ENCODE data around the gene RNF227. TPM values are rescaled to one million over a fixed set of nuclear protein-coding genes. Genes with fewer than 3 reads are reported as not detected.
"Not testable (repeated sequence)": the region's sequence is repeated elsewhere in the genome, so short reads cannot be mapped to it uniquely, and the experiment has no call there.

The RNF227 gene
- 3.1 TPM for polyA plus RNA-seq

DNA sequence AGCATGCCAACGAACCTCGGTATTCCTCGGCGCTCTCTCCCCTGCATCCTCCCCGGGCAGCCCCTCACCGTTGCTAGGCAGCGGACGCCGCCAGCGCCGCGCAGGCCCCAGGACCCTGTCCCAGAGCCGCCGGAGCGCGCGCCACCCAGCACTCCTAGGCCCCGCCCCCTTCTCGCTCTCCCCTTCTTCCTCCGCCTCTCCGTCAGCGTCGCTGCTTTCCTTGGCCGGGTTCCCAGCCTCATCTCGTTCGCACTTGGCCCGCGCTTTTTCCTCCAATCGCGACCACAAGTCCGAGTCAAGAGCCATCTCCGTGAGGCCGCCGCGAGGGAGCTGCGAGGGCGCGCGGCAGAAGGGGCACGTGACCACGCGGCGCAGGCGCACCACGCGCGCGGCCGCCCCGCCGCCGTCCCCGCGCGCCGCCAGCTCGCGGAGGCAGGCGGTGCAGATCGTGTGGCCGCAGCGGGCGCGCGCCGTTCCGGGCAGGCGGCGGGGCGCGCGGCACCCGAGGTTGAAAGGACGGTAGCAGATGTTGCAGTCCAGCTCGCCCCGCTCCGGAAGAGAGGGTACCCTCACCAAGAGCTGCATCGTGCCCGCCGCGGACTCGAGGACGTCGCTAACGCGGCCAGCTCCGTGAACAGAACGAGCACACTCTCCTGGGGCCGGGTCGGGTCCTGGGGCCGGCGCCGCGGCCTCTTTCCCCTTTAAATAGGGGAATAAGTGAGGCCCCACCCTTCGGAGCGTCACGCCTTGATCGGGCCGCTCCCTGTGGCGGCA lies at the start of gene RNF227:
TSS of gene RNF227 (minus strand) at position 679 of the 774 bp plus-strand sequence. CDS start at position 585, 94 bp downstream.
- Mint-ChIP-seq H3K4me3 (peak within 1 kb of the TSS; percentile 87 to 94 (median 90)), H3K9me3 (no peaks in the 10 kb centered on the region), H3K4me1 (peaks cover 16 to 24% (median 19%) of the 10 kb centered on the region in 3 donors), H3K27me3 (no peaks in the 10 kb centered on the region), H3K36me3 (no peaks in the 10 kb centered on the region), H3K27ac (peak within 1 kb of the TSS; percentile 83 to 95 (median 93))

DNA sequence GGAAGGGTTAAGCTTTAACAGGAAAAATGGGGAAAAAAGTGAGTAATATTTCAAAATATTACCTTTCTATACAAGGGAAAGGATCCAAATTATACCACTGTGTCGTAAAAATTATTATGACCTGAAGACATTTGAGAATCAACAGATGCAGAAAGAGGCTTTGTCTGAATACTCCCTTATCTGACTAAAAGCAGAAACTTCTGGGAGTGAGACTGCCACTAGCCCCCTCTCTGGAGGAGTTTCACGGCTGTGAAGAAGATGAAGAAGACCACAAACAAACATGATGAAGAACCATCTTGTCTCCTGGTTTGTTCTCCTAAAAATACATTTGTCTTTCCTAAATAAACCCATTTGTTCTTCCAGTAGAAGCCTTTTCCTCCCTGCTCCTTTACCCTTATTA lies 45.3 kb upstream of the RNF227 start:
- H3K36me3 Mint-ChIP-seq = no peaks in the 10 kb centered on the region
- H3K27me3 Mint-ChIP-seq = peaks cover 9% of the 10 kb centered on the region
- H3K9me3 Mint-ChIP-seq = no peaks in the 10 kb centered on the region
- no peak overlapping the region for H3K27ac Mint-ChIP-seq
- no peak overlapping the region for H3K4me3 Mint-ChIP-seq
- no peaks in the 10 kb centered on the region for H3K4me1 Mint-ChIP-seq

DNA sequence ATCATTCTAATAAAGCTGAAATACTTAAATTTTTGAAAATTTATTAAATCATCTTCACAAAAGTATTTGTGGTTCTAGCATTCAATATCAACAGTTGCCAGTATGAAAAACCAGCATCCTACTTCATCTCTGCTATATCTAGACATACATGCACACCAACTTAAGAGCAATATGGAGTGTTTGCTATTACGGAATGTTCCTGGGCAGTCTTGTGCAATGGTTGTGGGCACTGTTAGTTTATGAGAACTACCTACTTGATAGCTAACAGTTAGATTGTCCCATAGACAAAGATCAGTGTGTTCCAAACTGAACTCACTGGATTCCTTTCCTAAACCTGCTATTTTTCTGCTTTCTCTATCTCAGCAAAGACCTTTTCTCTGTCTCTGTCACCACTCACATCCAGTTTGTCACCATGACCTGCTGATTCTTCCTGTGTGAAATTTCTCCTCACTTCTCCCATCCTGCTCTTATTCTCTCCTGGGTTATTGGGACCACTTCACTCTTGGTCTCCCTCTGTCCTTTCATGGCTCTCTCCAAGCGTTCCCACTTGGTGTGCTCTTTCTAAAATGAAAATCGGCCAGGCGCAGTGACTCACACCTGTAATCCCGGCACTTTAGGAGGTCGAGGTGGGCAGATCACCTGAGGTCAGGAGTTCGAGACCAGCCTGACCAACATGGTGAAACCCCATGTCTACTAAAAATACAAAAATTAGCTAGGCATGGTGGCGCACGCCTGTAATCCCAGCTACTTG lies 43.6 kb upstream of the RNF227 start:
- Mint-ChIP-seq H3K9me3 (no peaks in the 10 kb centered on the region), H3K27me3 (peaks cover 9% of the 10 kb centered on the region), H3K4me3 (no peak overlapping the region), H3K27ac (no peak overlapping the region), H3K4me1 (no peaks in the 10 kb centered on the region), H3K36me3 (no peaks in the 10 kb centered on the region)

DNA sequence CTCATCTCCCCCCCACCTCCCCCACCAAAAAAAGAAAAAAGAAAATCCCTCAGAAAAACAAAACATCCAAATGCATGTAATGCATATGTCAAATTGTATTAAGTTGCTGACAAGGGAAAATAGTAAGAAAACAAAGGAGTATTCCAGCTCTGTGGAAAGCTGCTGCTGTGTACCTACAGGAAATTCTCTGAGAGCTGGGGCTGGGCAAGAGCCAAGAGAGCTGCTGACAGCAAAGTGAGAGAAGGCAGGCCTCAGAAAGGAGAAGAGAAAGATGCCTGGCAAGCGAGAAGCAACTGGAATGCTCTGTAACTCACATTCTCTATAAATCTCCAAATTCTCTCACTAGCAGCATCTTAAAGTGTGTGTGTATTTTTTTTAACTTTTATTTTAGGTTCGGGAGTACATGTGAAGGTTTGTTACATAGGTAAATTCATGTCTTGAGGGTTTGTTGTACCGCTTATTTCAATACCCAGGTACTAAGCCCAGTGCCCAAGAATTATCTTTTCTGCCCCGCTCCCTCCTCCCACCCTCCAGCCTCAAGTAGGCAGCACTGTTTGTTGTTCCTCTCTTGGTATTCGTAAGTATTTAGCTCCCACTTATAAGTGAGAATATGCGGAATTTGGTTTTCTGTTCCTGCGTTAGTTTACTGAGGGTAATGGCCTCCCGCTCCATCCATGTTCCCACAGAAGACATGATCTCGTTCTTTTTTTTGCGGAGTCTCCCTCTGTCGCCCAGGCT lies 40.3 kb upstream of the RNF227 start:
- H3K36me3 Mint-ChIP-seq = no peaks in the 10 kb centered on the region
- no peak overlapping the region for H3K4me3 Mint-ChIP-seq
- H3K27ac Mint-ChIP-seq = no peak overlapping the region
- H3K9me3 Mint-ChIP-seq = no peaks in the 10 kb centered on the region
- peaks cover 2% of the 10 kb centered on the region for H3K27me3 Mint-ChIP-seq
- H3K4me1 Mint-ChIP-seq = peaks cover 2 to 4% (median 3%) of the 10 kb centered on the region in 3 donors

DNA sequence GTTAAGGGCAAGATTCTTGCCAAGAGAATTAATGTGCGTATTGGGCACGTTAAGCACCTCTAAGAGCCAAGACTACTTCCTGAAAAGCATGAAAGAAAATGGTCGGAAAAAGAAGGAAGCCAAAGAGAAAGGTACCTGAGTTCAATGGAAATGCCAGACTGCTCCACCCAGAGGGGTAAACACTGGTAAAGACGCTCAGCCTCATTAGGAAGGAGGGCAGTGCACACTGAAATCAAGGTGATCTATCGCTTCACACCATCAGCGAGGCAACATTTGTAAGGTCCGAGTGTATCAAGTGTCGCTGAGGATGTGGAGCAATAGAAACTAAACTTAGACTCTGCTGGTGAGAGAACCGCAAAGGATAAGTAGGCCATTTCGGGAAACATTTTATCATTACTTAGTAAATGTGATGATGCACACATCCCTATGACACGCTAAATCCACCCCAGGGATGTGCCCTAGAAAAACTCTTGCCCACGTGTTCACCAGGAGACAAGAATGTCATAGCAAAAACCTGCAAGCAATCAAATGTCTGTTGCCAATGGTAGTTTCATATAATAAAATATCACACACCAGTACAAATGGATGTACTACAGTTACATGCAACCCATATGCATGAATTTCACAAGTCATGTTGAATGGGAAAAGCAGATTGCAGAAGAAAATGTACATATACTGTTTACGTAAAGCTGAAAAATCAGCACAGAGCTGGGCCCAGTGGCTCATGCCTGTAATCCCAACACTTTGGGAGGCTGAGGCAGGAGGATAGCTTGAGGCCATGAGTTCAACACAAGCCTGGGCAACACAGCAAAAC lies 39.5 kb upstream of the RNF227 start:
- H3K4me1 Mint-ChIP-seq = peaks cover 6 to 7% (median 6%) of the 10 kb centered on the region in 3 donors
- no peaks in the 10 kb centered on the region for H3K27me3 Mint-ChIP-seq
- no peak overlapping the region for H3K4me3 Mint-ChIP-seq
- H3K36me3 Mint-ChIP-seq = no peaks in the 10 kb centered on the region
- H3K27ac Mint-ChIP-seq = no peak overlapping the region
- H3K9me3 Mint-ChIP-seq = no peaks in the 10 kb centered on the region

DNA sequence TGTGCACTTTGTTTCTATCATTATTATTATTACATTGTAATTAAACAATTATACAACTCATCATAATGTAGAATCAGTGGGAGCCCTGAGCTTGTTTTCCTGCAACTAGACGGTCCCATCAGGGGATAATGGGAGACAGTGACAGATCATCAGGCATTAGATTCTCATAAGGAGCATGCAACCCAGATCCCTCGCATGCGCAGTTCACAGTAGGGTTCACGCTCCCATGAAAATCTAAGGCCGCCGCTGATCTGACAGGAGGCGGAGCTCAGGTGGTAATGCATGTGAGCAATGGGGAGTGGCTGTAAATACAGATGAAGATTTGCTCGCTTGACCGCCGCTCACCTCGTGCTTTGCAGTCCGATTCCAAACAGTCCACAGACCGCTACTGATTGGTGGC lies 37.2 kb upstream of the RNF227 start:
- H3K4me1 Mint-ChIP-seq = peaks cover 6 to 11% (median 6%) of the 10 kb centered on the region in 3 donors
- H3K27ac Mint-ChIP-seq, H3K4me3 Mint-ChIP-seq, H3K9me3 Mint-ChIP-seq, H3K36me3 Mint-ChIP-seq, H3K27me3 Mint-ChIP-seq: not testable (repeated sequence)

DNA sequence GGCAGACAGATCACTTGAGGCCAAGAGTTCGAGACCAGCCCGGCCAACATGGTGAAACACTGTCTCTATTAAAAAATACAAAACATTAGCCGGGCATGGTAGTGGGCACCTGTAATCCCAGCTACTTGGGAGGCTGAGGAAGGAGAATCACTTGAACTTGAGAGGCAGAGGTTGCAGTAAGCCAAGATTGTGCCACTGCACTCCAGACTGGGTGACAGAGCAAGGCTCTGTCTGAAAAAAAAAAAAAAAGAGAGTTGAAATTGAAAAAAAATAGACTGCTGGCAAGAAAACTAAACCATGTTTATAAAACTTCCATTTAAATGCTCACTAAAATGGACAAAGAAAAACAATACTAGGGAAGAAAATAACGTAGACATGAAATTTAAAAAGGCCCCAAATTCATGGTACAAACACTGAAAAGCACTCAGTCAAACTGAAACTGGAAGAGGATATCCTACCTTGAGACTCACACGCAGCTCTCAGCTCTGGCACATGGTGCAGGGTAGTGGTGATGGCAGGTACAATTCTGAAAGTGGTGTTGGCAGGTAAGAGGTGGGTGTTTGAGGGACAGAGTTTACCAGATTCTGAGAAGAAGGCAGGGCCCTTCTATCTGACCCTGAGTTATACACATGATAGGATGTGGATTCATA lies 35.2 kb upstream of the RNF227 start:
- H3K4me1 Mint-ChIP-seq = peaks cover 6 to 11% (median 6%) of the 10 kb centered on the region in 3 donors
- peak overlapping the region in 2 of 3 donors; percentile 24 to 32 for H3K27ac Mint-ChIP-seq
- H3K9me3 Mint-ChIP-seq = no peaks in the 10 kb centered on the region
- H3K27me3 Mint-ChIP-seq = no peaks in the 10 kb centered on the region
- H3K4me3 Mint-ChIP-seq = peak overlapping the region in 1 of 4 donors; percentile 79
- peaks cover 6% of the 10 kb centered on the region for H3K36me3 Mint-ChIP-seq

DNA sequence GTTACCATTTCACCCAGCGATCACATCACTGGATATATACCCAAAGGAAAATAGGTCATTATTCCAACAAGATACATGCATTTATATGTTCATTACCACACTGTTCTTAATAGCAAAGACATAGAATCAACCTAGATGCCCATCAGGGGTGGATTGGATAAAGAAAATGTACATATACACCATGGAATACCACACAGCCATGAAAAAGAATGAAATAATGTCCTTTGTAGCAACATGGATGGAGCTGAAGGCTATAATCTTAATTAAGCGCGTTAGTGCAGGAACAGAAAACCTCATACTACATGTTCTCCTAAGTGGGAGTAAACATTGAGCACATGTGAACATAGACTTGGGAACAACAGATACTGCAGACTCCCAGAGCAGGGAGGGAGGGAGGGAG lies 34.5 kb upstream of the RNF227 start:
- Mint-ChIP-seq H3K27ac (peak overlapping the region in 1 of 3 donors; percentile 58), H3K36me3 (peaks cover 6% of the 10 kb centered on the region), H3K27me3 (no peaks in the 10 kb centered on the region), H3K4me1 (peaks cover 6 to 11% (median 6%) of the 10 kb centered on the region in 3 donors), H3K4me3 (no peak overlapping the region), H3K9me3 (no peaks in the 10 kb centered on the region)

DNA sequence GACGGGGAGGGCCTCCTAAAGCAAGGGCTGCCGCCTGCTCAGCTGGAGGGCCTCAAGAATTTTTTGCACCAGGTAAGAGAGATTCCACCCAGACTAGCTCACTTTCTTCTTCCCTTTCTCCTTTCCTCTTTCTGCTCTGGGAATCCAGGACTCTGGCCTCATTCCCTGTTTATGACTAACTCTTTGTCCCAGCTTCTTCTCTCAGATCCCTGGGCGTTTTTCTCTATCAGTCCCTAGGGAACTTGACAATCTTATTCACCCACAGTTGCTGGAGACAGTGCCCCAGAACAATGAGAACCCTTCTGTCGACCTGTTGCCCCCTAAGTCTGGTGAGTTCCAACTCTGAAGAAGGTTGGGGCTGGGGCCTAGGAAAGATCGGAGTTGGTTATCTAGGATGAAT lies 31.6 kb upstream of the RNF227 start:
- H3K27ac Mint-ChIP-seq = no peak overlapping the region
- H3K4me1 Mint-ChIP-seq = peaks cover 6 to 11% (median 6%) of the 10 kb centered on the region in 3 donors
- H3K4me3 Mint-ChIP-seq = no peak overlapping the region
- H3K27me3 Mint-ChIP-seq = no peaks in the 10 kb centered on the region
- no peaks in the 10 kb centered on the region for H3K9me3 Mint-ChIP-seq
- H3K36me3 Mint-ChIP-seq = peaks cover 11% of the 10 kb centered on the region

DNA sequence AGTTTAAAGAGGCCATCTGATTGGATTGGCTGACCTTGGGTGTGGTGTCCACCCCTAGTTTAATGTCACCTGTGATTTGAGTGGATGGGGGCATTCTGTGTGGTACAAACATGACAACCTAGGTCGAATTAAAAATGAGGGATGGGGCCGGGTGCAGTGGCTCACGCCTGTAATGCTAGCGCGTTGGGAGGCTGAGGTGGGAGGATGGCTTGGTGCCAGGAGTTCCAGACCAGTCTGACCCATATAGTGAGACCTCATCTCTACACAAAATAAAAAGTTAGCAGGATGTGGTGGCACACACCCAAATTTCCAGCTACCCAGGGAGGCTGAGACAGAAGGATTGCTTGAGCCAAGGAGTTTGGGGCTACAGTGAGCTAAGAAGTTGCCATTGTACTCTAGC lies 30.4 kb upstream of the RNF227 start:
- H3K27ac Mint-ChIP-seq = peak overlapping the region in 1 of 3 donors; percentile 39
- H3K4me3 Mint-ChIP-seq = no peak overlapping the region
- H3K36me3 Mint-ChIP-seq = peaks cover 11% of the 10 kb centered on the region
- peaks cover 3 to 7% (median 4%) of the 10 kb centered on the region in 3 donors for H3K4me1 Mint-ChIP-seq
- no peaks in the 10 kb centered on the region for H3K27me3 Mint-ChIP-seq
- H3K9me3 Mint-ChIP-seq = no peaks in the 10 kb centered on the region

DNA sequence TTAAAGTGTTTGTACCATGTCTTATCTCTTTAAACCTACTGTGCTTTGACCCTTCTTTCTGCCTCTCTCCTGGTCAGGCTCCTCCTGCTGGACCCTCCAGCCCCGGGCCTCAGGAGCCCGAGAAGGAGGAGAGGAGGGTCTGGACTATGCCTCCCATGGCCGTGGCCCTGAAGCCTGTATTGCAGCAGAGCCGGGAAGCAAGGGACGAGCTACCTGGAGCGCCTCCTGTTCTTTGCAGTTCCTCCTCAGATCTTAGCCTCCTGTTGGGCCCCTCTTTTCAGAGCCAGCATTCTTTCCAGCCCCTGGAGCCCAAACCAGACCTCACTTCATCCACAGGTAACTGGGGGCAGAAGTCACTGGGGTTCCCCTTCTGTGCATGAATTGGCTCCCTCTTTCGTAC lies 29.6 kb upstream of the RNF227 start:
- H3K27me3 Mint-ChIP-seq = no peaks in the 10 kb centered on the region
- no peak overlapping the region for H3K4me3 Mint-ChIP-seq
- no peak overlapping the region for H3K27ac Mint-ChIP-seq
- no peaks in the 10 kb centered on the region for H3K9me3 Mint-ChIP-seq
- peaks cover 11% of the 10 kb centered on the region for H3K36me3 Mint-ChIP-seq
- H3K4me1 Mint-ChIP-seq = peaks cover 0 to 4% (median 0%) of the 10 kb centered on the region in 3 donors

DNA sequence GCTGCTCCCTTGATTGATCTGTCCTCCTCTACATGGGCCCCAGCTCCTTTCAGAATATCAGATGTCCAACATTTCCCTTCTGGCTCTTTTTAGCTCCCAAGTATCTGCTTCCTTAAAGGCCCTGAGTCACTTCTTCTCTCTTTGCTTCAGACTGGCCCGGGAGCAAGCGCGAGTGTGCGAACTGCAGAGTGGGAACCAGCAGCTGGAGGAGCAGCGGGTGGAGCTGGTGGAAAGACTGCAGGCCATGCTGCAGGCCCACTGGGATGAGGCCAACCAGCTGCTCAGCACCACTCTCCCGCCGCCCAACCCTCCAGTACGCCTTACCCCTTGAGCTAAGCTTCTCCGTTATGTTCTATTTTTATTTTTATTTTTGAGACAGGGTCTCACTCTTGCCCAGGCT lies 28.2 kb upstream of the RNF227 start:
- Mint-ChIP-seq H3K9me3 (no peaks in the 10 kb centered on the region), H3K27ac (no peak overlapping the region), H3K4me1 (no peaks in the 10 kb centered on the region), H3K27me3 (no peaks in the 10 kb centered on the region), H3K4me3 (no peak overlapping the region), H3K36me3 (peaks cover 5% of the 10 kb centered on the region)

DNA sequence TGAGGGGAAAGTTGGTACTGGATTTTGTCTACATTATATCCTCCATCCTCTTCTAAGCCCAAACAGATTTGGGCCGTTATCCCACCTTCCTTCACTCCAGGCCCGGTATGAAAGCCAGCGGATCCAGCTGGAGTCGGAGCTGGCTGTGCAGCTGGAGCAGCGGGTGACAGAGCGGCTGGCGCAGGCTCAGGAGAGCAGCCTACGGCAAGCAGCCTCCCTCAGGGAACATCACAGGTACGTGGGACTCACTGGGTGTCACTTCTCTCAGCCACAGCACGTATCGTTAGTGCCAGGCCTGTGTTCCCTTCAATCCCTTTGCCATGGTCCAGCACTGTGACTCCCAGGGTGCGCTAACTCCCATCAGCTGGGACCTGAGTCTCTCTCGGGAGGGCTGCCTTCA lies 27.2 kb upstream of the RNF227 start:
- H3K36me3 Mint-ChIP-seq = peaks cover 7% of the 10 kb centered on the region
- H3K4me3 Mint-ChIP-seq = no peak overlapping the region

DNA sequence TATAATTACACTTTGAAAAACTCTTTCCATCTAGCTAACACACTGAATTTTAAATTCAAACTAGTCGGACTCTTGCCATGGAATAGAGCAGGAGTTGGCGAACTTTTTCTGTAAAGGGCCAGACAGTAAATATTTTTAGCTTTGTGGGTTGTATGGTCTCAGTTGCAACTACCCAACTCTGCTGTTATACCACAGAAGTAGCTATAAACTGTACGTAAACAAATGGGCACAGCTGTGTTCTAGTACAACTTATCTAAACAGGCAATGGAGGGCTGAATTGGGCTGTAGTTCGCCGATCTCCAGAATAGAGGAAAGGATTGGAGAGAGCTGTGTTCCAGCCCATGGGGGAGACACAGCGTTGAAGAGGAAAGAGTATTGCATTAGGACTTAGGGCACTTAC lies 24.7 kb upstream of the RNF227 start:
- no peaks in the 10 kb centered on the region for H3K9me3 Mint-ChIP-seq
- H3K36me3 Mint-ChIP-seq = peaks cover 7% of the 10 kb centered on the region
- no peak overlapping the region for H3K27ac Mint-ChIP-seq
- H3K27me3 Mint-ChIP-seq = no peaks in the 10 kb centered on the region
- H3K4me3 Mint-ChIP-seq = no peak overlapping the region
- peaks cover 0 to 3% (median 0%) of the 10 kb centered on the region in 3 donors for H3K4me1 Mint-ChIP-seq

More for the DNA sequence above, 27.2 kb upstream of the RNF227 start:
- H3K9me3 Mint-ChIP-seq = no peaks in the 10 kb centered on the region
- H3K4me1 Mint-ChIP-seq = peaks cover 0 to 3% (median 0%) of the 10 kb centered on the region in 3 donors
- H3K27me3 Mint-ChIP-seq = no peaks in the 10 kb centered on the region
- H3K27ac Mint-ChIP-seq = no peak overlapping the region
